Esophagus muscularis mucosa (tissue), 3 donors: ENCODE data around the gene TRIM2.

Experiments
- POLR2A ChIP-seq: fragments of 450-650 bp; IDR thresholded peaks from one replicate; pipeline ENCODE4 v1.6.1; 2017; ENCODE audit warnings: antibody characterized with exemption, moderate library complexity, mild to moderate bottlenecking, low read depth
- TF ChIP-seq, protein P1 (sequence below), 3 experiments: fragments of 200-600 bp in 2 of 3; fragments of 450-650 bp in 1 of 3; sonication (generic) in 2 of 3; IDR thresholded peaks; one replicate each; pipeline ENCODE4 v1.5.1; 2017 to 2019; ENCODE audit warnings: antibody characterized with exemption in 3 of 3, mild to moderate bottlenecking in 2 of 3, moderate library complexity in 1 of 3

DNA sequence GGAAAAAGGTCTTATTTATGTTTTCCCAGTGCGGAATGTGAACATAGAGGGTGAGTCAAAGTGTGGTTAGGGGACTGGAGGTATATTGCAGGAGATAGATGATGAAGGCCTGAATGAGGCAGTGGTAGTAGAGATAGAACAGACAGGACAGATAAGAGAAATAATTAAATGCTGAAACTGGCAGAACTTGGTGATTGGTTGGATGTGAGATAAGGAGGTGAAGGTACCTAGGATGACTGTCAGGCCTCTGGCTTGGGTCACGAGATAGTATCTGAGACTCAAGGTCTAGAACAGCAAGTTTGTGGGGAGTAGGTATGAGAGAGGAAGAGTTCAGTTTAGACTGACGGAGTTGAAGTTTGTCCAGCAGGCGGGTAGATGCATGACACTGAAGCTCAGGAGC, 143.8 kb downstream of the TRIM2 start:
- TF ChIP-seq, protein P1, sequence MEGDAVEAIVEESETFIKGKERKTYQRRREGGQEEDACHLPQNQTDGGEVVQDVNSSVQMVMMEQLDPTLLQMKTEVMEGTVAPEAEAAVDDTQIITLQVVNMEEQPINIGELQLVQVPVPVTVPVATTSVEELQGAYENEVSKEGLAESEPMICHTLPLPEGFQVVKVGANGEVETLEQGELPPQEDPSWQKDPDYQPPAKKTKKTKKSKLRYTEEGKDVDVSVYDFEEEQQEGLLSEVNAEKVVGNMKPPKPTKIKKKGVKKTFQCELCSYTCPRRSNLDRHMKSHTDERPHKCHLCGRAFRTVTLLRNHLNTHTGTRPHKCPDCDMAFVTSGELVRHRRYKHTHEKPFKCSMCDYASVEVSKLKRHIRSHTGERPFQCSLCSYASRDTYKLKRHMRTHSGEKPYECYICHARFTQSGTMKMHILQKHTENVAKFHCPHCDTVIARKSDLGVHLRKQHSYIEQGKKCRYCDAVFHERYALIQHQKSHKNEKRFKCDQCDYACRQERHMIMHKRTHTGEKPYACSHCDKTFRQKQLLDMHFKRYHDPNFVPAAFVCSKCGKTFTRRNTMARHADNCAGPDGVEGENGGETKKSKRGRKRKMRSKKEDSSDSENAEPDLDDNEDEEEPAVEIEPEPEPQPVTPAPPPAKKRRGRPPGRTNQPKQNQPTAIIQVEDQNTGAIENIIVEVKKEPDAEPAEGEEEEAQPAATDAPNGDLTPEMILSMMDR (IDR thresholded peaks at IDR 0.05), result no peak
- TF ChIP-seq POLR2A, result no peak
